OCI-LY3 (cell line): Measurements from ENCODE around the gene PARS2.

Experiments
- CTCF ChIP-seq: fragments of 200-600, 300-600 bp; sonication (generic); IDR thresholded peaks from 2 replicates; pipeline ENCODE4 v1.5.1; 2014; ENCODE audit warnings: antibody characterized with exemption, low read length, low read depth
- EZH2phosphoT487 ChIP-seq: fragments of 200-600 bp; shearing (Covaris generic); IDR thresholded peaks from 2 replicates; pipeline ENCODE4 v1.6.1; 2018; ENCODE audit warnings: antibody characterized with exemption, mixed run types, low read depth

- TF ChIP-seq CTCF (no peak), EZH2phosphoT487 (no peak)
These were observed 45.3 kb upstream of the PARS2 start for GRCh38 chr1:54809496-54810074.
